CD14-positive monocyte (primary cell): Measurements from ENCODE around the gene NAT10. TPM values are rescaled to one million over a fixed set of nuclear protein-coding genes. Genes with fewer than 3 reads are reported as not detected.

Experiments
- DNase-seq, 3 donors: peaks; one replicate each; pipeline ENCODE4 v3.0.0-alpha.2; 2011 to 2022
- H2AFZ ChIP-seq: 2 replicates; pipeline ENCODE4 v1.6.0; 2012; ENCODE audit warnings: mild to moderate bottlenecking, low read depth, low read length, inconsistent platforms; ENCODE audit not compliant: insufficient read depth, poor library complexity, severe bottlenecking
- H3K27ac ChIP-seq, 2 donors: 1 replicate in 1 of 2; 2 replicates in 1 of 2; pipeline ENCODE4 v1.5.1; 2012 to 2013; ENCODE audit warnings: low read length in 2 of 2, control low read depth in 1 of 2, inconsistent platforms in 1 of 2, low read depth in 1 of 2, mild to moderate bottlenecking in 1 of 2
- H3K27me3 ChIP-seq, 2 donors: one replicate each; pipeline versions ENCODE4 v1.6.0 to v1.6.1; 2011 to 2013; ENCODE audit warnings: low read length in 2 of 2; ENCODE audit not compliant: control insufficient read depth in 2 of 2, insufficient read depth in 2 of 2
- H3K36me3 ChIP-seq, 2 donors: replicated peaks in 1 of 2; 1 replicate in 1 of 2; 2 replicates in 1 of 2; pipeline versions ENCODE4 v1.5.1 to v1.6.1; 2012 to 2013; ENCODE audit warnings: low read length in 2 of 2, control low read depth in 1 of 2, inconsistent platforms in 1 of 2, mild to moderate bottlenecking in 1 of 2; ENCODE audit not compliant: insufficient read depth in 2 of 2, control insufficient read depth in 1 of 2
- H3K4me1 ChIP-seq, 2 donors: 1 replicate in 1 of 2; 2 replicates in 1 of 2; pipeline versions ENCODE4 v1.5.1 to v1.6.1; 2012 to 2013; ENCODE audit warnings: low read length in 2 of 2, control low read depth in 1 of 2, inconsistent platforms in 1 of 2, mild to moderate bottlenecking in 1 of 2, moderate library complexity in 1 of 2; ENCODE audit not compliant: insufficient read depth in 2 of 2, control insufficient read depth in 1 of 2
- H3K4me2 ChIP-seq: replicated peaks from 2 replicates; pipeline ENCODE3; 2012; ENCODE audit warnings: low read length, moderate library complexity, mild to moderate bottlenecking; ENCODE audit not compliant: poor library complexity, severe bottlenecking; ENCODE audit errors: extremely low read depth
- H3K4me3 ChIP-seq, 3 experiments: fragments of 200-600 bp in 1 of 3; sonication (generic) in 1 of 3; replicated peaks in 1 of 3; 1 replicate in 2 of 3; 2 replicates in 1 of 3; pipeline ENCODE4 v1.5.1; 2011 to 2013; ENCODE audit warnings: low read length in 3 of 3, mild to moderate bottlenecking in 3 of 3, control low read depth in 2 of 3, low read depth in 2 of 3, inconsistent platforms in 1 of 3, moderate library complexity in 1 of 3
- H3K79me2 ChIP-seq: 2 replicates; pipeline ENCODE4 v1.6.0; 2012; ENCODE audit warnings: mild to moderate bottlenecking, control low read depth, inconsistent platforms, low read length, moderate library complexity; ENCODE audit not compliant: insufficient read depth
- H3K9ac ChIP-seq: 2 replicates; pipeline ENCODE4 v1.6.0; 2017; ENCODE audit warnings: low read length, mild to moderate bottlenecking; ENCODE audit not compliant: insufficient read depth, poor library complexity, severe bottlenecking
- H3K9me3 ChIP-seq, 2 donors: replicated peaks in 1 of 2; 1 replicate in 1 of 2; 2 replicates in 1 of 2; pipeline versions ENCODE4 v1.5.1 to v1.6.1; 2012 to 2013; ENCODE audit warnings: low read length in 2 of 2, control low read depth in 1 of 2; ENCODE audit not compliant: control insufficient read depth in 1 of 2, insufficient read depth in 1 of 2
- H4K20me1 ChIP-seq: 2 replicates; pipeline ENCODE4 v1.6.0; 2012; ENCODE audit warnings: mild to moderate bottlenecking, low read length, control low read depth, moderate library complexity; ENCODE audit not compliant: insufficient read depth
- H3K27ac Mint-ChIP-seq, 7 donors: one replicate each; pipeline ENCODE4 v1.8.0; 2020; ENCODE audit warnings: mild to moderate bottlenecking in 7 of 7, mixed read lengths in 7 of 7, moderate library complexity in 6 of 7, inconsistent platforms in 2 of 7
- H3K27me3 Mint-ChIP-seq, 3 donors: one replicate each; pipeline ENCODE4 v1.8.0; 2021 to 2022; ENCODE audit warnings: low read depth in 3 of 3, mild to moderate bottlenecking in 3 of 3, mixed read lengths in 3 of 3, moderate library complexity in 3 of 3, inconsistent platforms in 1 of 3
- H3K36me3 Mint-ChIP-seq, 2 donors: one replicate each; pipeline ENCODE4 v1.8.0; 2020; ENCODE audit warnings: mixed read lengths in 2 of 2, inconsistent platforms in 1 of 2, mild to moderate bottlenecking in 1 of 2
- H3K4me1 Mint-ChIP-seq: one replicate; pipeline ENCODE4 v1.8.0; 2020; ENCODE audit warnings: mild to moderate bottlenecking, mixed read lengths
- H3K4me3 Mint-ChIP-seq, 2 donors: one replicate each; pipeline ENCODE4 v1.8.0; 2020; ENCODE audit warnings: mild to moderate bottlenecking in 2 of 2, mixed read lengths in 2 of 2, moderate library complexity in 1 of 2
- H3K9me3 Mint-ChIP-seq, 7 donors: one replicate each; pipeline ENCODE4 v1.8.0; 2020 to 2022; ENCODE audit warnings: mixed read lengths in 7 of 7, mild to moderate bottlenecking in 6 of 7, moderate library complexity in 6 of 7, inconsistent platforms in 2 of 7
- WGBS: methylation state at CpG from one replicate; pipeline ENCODE4 v1.1.5; 2013; ENCODE audit warnings: missing lambda C conversion rate; ENCODE audit not compliant: insufficient coverage; 5-methylcytosine and 5-hydroxymethylcytosine counted together
- intact Hi-C, 2 donors: fragments of 100-400 bp; cut with micrococcal nuclease; formaldehyde crosslinking; loops; one replicate each; pipeline versions ENCODE4 v1.15.0 to v1.15.1; 2023
- polyA plus RNA-seq, 3 donors: library from polyadenylated mRNA; depleted of rRNA in 1 of 3; unstranded in 2 of 3; stranded (reverse) in 1 of 3; fragments of 300-500 nt in 2 of 3; fragments of >200 nt in 1 of 3; fragmentation: Illumina TruSeq in 2 of 3; gene quantifications; 1 replicate in 2 of 3; 2 replicates in 1 of 3; pipeline ENCODE4 v1.2.3, GENCODE V29; 2012 to 2021
- TF ChIP-seq, protein P1 (sequence below): fragments of 200-600 bp; IDR thresholded peaks from one replicate; pipeline ENCODE4 v1.8.0; 2022; ENCODE audit warnings: antibody characterized with exemption, mild to moderate bottlenecking

The NAT10 gene
- polyA plus RNA-seq, 3 donors = 10.1 to 13.3 (median 13.1) TPM

DNA sequence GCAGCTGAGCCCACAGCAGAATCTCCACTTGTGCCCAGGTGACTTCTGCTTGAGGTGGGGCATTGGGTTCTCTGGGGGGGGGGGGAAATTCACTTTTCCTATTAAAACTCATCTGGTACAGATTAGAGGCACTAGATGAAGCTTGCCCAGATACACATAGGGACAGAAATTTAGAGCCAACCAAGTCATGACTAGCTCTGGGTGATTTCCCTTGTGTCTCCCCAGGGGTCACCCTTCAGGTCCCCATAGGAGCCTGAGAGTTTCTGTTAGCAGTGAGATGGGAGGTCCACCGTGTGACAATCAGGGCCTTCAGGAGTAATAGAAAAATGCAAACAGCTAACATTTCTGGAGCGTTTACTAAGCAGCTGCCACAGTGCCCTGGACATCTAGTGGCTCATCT is 77.0 kb downstream of the NAT10 start:
- H3K27ac Mint-ChIP-seq = no peak overlapping the region

DNA sequence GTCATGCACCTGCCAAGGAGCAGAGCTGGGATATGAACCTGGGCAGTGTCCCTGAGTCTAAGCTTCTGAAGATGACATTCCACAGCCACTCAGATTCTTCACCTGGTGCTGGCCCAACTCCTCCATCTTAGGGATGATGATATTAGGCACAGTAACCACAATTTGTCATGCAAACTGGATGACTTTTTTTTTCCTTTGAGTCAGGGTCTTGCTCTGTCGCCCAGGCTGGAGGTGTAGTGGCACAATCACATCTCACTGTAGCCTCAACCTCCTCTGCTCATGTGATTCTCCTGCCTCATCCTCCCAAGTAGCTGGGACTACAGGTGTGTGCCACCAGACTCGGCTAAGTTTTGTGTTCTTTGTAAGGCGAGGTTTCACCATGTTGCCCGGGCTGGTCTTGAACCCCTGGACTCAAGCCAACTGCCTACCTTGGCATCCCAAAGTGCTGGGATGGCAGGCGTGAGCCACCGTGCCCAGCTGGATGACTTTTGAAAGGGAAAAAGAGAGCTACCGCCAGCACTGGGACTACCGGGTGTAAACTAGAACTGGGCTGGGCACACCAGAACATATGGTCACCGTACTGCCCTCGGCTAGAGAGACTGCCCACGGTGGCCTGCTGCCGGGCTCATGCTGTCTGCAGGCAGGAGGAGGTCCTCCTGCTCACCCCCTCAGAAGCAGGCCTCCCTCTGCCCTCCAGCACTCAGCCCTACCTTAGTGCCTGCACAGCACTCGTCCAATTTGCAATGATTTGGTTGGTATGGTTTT is 77.7 kb downstream of the NAT10 start:
- H3K27me3 Mint-ChIP-seq = peaks cover 0 to 3% (median 0%) of the 10 kb centered on the region in 3 donors
- no peak overlapping the region for H3K4me3 Mint-ChIP-seq

More for the DNA sequence above, 77.0 kb downstream of the NAT10 start:
- intact Hi-C loops = no loop called here
- TF ChIP-seq, protein P1, sequence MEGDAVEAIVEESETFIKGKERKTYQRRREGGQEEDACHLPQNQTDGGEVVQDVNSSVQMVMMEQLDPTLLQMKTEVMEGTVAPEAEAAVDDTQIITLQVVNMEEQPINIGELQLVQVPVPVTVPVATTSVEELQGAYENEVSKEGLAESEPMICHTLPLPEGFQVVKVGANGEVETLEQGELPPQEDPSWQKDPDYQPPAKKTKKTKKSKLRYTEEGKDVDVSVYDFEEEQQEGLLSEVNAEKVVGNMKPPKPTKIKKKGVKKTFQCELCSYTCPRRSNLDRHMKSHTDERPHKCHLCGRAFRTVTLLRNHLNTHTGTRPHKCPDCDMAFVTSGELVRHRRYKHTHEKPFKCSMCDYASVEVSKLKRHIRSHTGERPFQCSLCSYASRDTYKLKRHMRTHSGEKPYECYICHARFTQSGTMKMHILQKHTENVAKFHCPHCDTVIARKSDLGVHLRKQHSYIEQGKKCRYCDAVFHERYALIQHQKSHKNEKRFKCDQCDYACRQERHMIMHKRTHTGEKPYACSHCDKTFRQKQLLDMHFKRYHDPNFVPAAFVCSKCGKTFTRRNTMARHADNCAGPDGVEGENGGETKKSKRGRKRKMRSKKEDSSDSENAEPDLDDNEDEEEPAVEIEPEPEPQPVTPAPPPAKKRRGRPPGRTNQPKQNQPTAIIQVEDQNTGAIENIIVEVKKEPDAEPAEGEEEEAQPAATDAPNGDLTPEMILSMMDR = no peak
- DNase-seq = no peak
- H3K9me3 ChIP-seq = no peaks in the 10 kb centered on the region
- H3K27me3 ChIP-seq = no peaks in the 10 kb centered on the region
- no peaks in the 10 kb centered on the region for H4K20me1 ChIP-seq
- H3K4me1 ChIP-seq = peaks cover 18% of the 10 kb centered on the region in 2 donors
- H3K79me2 ChIP-seq = no peaks in the 10 kb centered on the region
- no peak overlapping the region for H3K4me3 ChIP-seq
- no peaks in the 10 kb centered on the region for H3K9me3 Mint-ChIP-seq
- no peak overlapping the region for H2AFZ ChIP-seq
- H3K4me1 Mint-ChIP-seq = peaks cover 21% of the 10 kb centered on the region
- H3K9ac ChIP-seq = no peak overlapping the region
- H3K36me3 Mint-ChIP-seq = no peaks in the 10 kb centered on the region
- H3K27ac ChIP-seq = no peak overlapping the region
- no peak overlapping the region for H3K4me2 ChIP-seq
- H3K36me3 ChIP-seq = no peaks in the 10 kb centered on the region
- WGBS = 100% methylated on average over 2 of the region's 2 CpGs
- peaks cover 0 to 3% (median 0%) of the 10 kb centered on the region in 3 donors for H3K27me3 Mint-ChIP-seq
- no peak overlapping the region for H3K4me3 Mint-ChIP-seq

More for the DNA sequence above, 77.7 kb downstream of the NAT10 start:
- no peaks in the 10 kb centered on the region for H4K20me1 ChIP-seq
- no peak overlapping the region for H2AFZ ChIP-seq
- H3K79me2 ChIP-seq = no peaks in the 10 kb centered on the region
- TF ChIP-seq, protein P1 = no peak
- H3K9ac ChIP-seq = no peak overlapping the region
- no peak overlapping the region for H3K27ac ChIP-seq
- no peak overlapping the region for H3K4me3 ChIP-seq
- intact Hi-C loops = no loop called here
- peaks cover 18% of the 10 kb centered on the region in 2 donors for H3K4me1 ChIP-seq
- WGBS = 97% methylated on average over 6 of the region's 13 CpGs
- no peaks in the 10 kb centered on the region for H3K9me3 ChIP-seq
- DNase-seq = no peak
- H3K9me3 Mint-ChIP-seq = no peaks in the 10 kb centered on the region
- no peaks in the 10 kb centered on the region for H3K27me3 ChIP-seq
- H3K36me3 Mint-ChIP-seq = no peaks in the 10 kb centered on the region
- peaks cover 21% of the 10 kb centered on the region for H3K4me1 Mint-ChIP-seq
- H3K36me3 ChIP-seq = no peaks in the 10 kb centered on the region
- H3K27ac Mint-ChIP-seq = no peak overlapping the region
- no peak overlapping the region for H3K4me2 ChIP-seq
